Activated CD4-positive, alpha-beta T cell treated with anti-CD3 and anti-CD28 coated beads for 4 hours (primary cell): ENCODE data around the gene ATP6V0E2.

Source experiments
- DNase-seq, 2 donors: peaks; one replicate each; pipeline ENCODE4 v3.0.0-alpha.2; 2020

ATP6V0E2 gene

DNA sequence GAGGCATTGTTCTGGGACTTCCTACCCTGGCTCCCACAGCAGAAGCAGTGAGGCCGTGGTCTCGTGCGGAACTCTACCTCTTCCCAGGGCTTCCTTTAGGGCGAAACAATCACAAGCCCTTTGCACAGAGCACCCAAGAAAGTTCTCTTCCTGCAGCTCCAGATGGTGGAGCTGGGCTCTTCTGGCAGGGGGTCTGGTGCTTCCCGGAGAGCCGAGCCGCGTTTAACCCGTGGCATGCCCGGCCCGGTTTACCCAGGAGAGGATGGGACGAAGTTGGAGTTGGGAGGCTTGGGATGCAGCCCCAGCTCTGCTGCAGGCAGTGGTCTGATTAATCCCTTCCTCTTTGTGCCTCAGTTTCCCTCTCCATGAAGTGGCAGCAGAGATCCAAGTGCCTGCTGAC, 9.0 kb upstream of the ATP6V0E2 start:
- no peak for DNase-seq

DNA sequence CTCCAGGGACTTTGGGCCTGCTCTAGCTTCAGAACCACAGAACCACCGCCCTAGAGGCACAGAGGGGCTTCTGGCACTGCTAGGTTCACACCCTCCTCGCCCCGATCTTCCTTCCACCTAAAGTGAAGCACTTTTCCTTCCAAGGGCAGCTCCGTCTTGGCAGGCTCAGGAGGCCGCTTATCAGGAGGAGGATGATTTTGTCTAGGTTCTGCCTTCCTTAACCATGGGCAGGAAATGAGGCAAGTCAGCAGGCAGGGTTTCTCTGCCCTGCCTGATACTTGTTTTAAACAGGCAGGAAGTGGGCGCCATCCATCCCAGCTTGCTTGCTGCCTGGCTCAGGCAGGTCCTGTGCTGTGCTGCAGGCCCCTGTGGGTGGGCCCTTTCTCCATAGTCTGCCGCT, 8.3 kb upstream of the ATP6V0E2 start:
- DNase-seq = peak; percentile 52 to 55

DNA sequence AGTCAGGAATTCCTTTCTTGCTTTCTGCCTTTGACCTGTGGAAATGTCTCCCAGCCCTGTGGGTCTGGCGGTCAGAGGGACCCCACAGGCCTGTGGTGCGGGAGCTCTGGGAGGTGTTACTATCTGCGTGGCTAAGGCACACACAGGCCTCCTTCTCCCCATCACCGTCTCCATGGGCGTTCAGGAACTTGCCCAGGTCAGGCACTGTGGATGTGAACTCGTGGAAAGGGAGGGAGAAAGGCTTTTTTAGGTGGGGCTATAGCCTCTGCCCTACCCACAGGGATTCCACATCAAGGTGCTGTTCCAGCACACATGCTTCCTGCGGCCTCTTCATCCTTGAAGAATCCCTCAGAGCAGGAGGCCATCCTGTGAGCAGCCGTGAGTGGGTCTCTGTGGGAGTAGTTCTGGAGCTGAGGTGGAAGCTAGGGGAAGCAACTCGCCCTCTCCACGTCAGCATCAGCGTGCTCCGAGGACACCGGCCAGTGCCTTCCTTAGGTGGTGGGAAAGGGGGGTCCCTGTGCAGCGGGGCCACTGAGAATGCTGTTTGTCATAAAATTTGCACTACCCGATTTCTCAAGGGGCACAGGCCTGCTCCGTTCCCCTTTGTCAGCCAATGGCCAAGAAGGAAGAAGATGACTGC, 7.5 kb upstream of the ATP6V0E2 start:
- DNase-seq = no peak

DNA sequence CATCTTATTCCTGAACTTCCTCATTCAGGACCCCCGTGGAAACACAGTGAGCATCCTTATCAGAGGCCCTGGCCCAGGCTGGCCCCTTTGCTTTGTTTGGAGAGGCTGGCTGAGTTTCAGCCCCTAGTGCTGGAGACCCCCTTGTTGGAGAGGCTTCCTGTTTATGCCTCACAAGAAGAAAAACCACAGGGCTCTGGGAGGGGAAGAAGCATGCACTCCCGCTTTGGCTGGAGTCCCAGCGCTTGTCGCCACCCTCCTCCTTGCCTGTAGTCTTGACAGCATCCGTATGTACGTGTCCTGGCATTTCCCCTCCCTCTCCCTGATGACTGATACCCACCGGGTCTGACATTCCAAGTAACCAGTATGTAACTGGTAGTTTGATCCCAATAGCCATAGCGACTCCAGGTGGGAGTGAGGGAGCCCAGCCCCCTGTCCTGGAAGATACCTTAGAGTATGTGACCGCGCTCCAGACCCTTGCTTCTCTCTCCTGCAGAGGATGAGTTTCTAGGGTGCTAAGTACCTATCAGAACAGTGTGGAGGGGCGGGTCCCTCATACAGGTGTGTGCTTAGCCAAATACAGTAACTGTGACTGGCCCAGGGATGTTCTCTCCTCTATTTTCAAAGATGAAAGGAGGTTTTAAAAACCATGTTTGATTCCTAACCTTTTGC, 6.9 kb upstream of the ATP6V0E2 start:
- DNase-seq = no peak

DNA sequence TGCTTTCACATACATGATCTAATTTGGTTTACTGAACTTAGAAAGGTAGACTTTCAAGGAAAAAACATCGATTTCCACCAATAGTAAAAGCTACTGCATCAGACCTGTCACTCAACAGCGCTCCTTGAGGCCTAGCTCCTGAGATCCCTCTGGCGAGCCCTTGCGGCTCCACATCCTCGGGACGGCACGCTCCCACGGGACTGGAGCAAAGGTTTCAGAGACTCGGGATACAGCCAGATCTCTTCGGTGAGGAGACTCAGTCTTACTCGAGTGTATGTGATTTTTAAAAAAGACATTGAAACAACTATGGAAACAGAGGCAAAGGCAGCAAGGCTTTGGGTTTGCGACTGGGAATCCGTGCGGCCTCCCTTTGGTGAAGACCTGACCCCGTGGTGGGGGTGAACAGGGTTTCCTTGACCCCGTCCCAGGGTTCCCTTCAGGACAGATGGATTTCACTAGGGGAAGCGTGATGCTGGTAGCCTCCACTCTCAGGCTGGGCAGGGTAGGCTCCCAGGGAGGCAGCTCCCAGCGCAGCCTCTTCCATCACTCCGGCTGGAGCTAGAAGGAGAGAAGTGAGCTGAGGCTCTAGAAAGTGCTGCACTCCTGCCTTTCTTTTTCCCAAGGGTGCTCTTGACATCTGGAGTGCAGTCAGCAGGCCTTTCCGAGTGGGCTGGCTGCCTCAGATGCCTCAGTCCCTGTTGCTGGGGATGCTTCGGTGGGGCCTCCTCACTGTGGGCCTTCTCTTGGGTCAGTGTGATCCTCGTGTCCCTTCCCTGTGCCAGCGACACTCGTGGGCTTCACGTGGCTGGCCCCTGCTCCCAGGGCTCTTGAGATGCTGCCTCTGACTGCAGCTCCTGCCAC, 5.8 kb upstream of the ATP6V0E2 start:
- no peak for DNase-seq

DNA sequence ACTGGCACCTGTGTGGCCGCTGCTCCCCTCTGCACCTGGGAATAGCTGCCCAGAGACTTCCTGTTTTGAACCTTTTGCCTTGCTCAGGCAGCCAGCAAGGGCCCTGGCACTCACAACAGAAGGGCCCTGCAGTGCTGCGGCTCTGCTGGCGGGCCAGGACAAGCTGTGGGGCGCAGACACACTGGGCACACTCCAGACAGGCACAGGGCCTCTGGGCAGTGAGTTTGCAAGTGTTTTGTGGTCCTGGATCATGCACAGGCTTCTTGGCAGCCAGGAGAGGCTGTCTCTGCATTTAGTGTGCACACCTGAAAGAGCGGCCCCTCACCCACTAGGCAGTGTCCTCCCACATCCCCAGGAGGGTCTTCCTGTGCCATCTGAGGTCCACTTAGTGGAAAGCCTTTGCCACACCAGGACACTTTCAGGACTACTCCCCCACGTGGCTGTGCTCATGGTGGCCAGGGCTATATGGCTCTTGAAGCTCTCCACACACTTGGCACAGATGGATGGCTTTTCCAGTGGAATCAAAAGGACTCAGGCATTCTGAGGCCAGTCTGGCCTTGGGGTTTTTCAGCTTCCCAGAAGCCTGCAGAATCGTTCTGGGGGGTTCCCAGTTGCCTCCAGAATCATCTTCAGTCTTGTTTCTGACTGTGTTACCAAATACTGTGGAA, 5.0 kb upstream of the ATP6V0E2 start:
- no peak for DNase-seq

DNA sequence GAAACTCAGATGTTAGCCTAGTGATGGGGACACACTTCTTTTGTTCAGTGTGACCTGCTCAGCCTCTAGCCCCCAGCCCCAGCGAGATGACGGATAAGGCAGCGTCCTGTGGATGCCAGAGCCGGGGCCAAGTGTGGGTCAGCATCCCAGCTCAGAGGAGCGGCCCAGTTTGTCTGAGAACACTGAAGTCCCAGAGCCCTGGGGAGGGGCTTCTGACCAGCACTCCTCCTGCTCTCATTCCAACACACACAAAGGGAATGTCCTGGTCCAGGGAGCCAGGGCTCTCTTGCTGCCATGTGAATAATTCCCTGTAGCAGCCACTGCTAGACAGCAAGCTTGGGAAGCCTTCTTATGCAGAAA, 4.5 kb upstream of the ATP6V0E2 start:
- no peak for DNase-seq

DNA sequence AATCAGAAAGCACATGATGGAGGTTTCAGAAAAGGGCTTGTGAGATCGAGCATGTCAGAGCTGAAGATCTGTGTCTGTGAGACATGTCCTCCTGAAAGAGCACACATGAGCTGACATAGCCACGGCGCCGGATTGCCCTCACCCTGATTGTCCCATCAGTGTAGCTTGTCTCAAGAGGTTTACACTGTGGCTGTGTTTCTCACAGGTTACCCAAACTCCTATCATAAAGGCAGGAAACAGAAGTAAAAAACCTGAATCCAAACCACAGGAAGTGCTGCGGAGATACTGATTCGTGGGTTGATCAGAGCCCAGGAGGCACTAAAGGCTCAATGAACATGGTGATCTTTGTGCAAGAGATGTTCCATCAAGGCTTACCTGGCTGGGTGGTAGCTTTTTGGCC, 3.9 kb upstream of the ATP6V0E2 start:
- peak in 1 of 2 donors; percentile 23 for DNase-seq

DNA sequence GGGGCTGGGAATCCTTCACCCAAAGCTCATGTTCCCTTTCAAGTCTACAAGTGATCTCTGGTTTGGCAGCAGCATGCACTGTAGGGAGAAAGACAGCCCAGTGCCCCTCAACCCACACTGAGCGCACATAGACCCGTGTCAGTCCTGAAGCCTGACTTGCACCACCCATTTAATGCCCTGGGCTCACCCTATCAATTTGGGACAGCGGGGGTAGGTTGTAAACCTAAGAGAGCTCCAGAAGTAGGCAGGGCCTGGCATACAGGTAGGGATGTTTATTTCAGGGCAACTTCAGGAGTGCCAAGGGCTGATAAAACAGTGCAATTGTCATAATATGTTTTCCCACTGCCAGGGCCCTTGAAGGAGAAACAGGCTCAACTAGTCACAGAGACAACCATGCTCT, 3.5 kb upstream of the ATP6V0E2 start:
- no peak for DNase-seq

DNA sequence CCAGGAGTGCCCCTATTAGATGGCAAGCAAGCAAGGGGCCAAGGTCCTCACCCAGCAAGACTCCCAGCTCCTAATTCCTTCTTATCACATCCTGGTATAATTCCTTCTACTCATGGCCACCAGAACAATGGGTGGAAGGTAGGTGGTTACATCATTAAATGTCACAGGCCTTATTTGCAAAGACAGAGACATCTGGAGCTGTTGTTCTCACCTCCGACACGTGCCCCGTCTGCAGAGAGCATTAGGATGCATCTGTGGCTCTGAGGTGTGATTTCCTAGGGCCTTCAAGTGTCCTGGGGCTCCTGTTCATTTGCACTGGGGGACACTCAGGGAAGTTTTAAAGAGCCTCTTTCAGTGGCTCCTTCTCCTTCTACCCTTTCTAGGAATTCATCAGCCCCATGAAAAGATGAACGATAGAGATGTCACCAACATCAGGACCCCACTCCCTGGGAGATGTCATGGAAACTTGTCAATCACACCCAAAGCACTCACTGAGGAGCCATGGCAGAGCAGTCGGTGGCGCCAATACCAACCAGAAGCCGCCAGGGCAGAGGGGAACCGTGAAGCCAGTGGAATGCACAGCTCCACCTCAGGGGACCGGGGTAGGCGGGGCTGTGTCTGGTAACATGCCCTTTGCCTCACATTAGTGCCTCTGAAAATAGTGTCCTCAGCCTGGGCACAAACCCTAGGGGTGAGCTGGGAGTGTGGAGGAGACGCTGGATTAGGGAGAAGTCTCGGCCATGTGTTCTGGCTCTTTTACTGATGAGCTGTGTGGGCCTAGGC, 2.9 kb upstream of the ATP6V0E2 start:
- DNase-seq = no peak

DNA sequence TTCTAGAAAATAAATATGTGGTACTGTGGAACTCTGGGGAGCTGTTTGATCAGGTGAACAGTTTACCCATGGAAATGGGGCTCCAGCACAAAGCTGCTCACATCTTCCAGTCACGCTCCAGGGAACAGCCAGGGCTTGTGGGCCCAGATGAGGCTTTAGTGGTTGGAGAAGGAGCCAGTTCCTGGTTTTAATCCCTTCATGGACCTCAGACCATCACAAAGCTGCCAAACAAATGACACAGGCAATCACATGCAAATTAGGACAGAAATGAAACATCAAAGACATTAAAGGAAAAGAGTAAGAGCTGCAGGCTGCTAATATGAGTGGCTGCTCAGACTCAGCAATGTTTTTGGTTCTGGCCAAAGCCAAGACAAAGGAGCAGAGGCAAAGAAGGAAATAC, 2.2 kb upstream of the ATP6V0E2 start:
- DNase-seq = no peak

DNA sequence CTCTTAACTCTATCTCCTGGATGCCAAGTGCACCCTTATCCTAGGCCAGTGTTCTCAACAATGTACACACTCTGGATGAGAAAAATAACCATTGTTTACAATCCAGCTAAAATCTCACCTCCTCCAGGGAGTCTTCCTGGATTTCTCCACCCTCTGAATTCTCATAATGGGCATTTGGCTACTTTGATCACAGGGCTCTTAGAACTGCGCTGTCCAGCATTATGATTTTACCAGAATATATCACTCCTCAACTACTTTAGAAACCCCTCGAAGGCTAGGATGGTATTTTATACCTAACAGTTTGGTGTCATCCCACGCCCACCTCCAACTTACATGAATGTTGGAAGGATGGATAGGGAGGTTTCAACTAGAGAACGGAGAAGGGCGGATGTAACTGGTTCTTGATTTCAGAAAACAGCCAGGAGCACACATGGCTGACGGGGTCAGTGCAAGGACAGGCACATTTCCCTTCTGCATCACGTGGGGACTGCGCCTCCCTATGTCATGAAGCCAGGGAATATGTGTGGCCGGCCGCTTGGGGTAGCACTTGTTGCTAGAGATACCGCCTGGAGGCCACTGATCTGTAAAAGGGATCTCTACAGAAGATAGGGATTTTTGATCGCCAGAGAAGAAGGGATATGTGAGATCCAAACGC, 1.2 kb upstream of the ATP6V0E2 start:
- no peak for DNase-seq

DNA sequence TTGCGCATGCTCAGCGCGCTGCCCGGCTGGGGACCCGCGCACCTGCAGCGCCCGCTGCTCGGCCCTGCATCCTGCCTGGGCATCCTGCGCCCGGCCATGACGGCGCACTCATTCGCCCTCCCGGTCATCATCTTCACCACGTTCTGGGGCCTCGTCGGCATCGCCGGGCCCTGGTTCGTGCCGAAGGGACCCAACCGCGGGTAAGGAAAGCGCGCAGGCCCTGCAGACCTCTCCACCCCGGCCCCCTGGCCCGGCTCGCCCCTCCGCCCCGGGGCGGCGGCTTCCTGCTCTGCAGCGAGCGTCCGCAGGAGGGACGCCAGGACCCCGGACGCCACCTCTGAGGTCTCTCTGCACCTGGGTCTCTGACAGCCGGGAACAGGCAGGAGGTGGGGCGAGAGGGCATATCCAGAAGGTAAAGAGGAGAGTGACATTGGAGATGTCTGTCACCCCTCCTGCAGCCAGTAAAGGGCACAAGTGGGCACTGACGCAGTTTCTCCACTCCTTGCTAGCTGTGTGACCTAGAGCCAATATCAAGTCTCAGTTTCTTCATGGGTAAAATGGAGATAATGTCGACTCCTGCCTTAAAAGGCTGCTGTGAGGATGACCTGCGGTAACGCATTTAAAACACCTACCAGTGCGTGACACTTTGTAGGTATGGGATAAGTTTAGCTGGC, 338 bp downstream of the ATP6V0E2 start:
- no peak for DNase-seq

DNA sequence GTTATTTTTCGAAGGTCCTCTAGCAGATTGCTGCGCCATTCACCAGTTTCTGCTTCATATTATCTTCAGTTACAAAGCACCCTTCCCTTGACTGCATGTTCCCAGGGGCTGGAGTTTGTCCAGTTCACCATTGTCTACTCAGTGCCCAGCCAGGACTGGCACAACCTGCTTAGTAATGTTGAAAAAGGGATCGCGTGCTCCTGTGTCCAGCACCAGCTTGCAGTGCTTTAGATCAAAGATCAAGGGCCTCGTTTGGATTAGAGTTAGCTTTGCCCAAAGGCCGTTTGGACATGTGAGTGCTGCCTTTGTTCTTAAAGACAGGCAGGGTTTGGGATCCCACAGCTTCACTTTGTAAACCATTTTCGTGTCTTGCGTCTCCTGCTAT, 867 bp downstream of the ATP6V0E2 start:
- DNase-seq = no peak

DNA sequence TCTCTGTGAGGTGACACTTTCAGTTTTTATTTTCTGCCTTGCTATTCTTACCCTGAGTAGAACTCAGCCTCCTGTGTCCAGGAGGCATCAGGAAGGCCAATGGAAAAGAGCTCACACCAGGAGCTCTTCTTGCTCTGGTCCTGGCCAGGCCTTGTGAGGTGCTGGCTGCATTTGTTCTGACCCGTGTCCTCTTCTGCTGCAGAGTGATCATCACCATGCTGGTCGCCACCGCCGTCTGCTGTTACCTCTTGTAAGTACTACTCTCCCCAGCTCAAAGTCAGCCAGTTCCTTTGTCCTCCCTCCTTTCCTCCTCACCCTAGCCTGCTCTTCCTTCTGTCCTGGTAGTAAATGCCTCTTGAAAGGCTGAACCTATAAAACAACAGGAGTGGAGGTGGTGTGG, 1.6 kb downstream of the ATP6V0E2 start:
- no peak for DNase-seq

DNA sequence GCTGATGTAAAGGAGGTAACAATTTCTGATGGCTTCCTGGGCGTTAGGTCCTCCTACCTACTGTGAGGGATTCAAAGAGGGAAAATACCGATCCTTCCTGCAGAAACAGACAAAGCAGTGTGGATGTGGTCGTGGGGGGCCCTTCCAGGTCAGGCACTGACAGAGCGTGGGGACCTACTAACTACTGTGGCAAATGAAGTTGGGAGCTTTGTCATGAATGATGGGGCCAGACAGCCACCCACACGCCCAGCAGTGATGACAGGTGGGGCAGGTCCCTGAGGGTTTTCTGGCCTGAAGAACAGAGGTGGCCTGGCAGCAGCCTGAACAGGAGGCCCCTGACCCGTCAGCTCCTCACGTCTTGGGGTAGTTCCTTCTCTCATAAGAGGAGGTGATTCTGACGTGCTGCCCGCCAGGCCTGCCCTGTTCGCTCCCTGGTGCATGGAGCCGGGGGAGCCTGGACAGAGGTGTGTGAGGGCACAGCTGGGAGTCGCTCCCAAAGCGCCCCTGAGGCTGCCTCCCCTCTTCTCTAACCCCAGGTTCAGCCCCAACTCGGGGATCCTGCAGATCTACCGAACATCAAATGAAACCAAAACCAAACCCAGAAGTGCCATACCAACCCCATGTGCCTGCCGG, 4.2 kb downstream of the ATP6V0E2 start:
- no peak for DNase-seq

DNA sequence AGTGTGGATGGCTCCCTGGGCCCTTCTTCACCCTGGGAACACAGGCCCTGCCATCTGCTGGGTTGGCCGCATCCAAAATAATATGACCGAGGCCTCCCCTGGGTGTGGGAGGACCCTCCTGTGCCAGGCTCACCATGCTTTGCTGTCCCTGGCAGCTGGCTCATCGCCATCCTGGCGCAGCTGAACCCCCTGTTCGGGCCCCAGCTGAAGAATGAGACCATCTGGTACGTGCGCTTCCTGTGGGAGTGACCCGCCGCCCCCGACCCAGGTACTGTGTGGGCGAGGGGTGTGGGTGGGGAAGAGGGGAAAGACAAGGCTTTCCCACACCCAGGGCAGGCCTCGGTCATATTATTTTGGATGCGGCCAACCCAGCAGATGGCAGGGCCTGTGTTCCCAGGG, 4.8 kb downstream of the ATP6V0E2 start:
- no peak for DNase-seq

DNA sequence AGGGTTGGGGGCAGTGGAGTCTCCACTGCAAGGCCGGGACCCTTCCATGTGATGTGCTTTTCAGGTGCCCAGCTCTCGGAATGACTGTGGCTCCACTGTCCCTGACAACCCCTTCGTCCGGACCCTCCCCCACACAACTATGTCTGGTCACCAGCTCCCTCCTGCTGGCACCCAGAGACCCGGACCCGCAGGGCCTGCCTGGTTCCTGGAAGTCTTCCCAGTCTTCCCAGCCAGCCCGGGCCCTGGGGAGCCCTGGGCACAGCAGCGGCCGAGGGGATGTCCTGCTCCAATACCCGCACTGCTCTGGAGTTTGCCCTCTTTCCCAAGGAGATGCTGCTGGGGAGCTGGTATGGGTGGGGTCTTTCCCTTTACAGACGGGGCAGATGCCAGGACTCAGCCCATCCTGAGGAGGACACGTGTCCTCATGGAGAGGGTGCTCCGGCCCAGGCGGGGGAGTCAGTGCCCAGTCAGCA, 5.5 kb downstream of the ATP6V0E2 start:
- DNase-seq = no peak

DNA sequence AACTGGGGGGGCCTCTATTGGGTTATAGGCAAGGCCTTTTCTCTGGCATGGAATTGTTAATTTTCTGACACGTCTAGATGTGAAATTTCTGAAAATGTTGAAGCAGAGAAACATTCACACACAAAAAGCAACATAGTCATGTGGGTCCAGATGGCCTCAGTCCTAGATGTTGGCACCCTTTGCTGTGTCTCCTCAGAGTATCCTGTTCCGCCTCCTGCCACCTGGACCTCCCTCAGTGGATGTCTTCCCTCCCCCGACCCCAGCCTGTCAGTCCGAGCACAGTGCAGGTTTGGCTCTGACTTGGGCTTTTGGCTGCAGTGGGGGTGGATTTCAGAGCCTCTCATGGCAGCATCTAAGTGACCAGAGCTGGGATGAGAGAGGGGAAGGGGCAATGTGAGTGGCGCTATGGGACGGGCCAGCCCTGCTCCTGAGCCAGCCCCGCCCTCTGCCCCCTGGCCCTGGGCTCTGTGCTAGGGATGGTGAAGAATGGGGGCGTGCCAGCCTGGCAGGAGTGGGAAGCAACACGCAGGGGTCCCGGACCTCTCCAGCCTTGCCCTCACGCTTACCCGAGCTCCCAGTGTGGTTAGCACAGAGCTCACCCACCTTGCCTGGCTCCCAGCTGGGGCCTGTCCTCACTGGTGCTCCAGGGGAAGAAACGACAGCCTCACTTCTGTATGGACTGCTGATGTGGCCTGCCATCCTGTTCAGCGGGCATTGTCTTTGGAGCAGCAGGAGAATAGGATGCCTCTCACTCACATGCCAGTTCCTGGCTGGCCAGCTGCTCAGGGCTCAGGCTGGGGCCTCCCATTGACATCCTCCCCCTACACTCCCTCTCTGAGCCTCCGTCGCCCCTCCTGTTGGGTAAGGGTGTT, 6.2 kb downstream of the ATP6V0E2 start:
- no peak for DNase-seq
